HEK293 (cell line): Measurements from ENCODE around the gene ZBP1.

Experiments
- CTCF ChIA-PET: fragments of 350-600 bp; formaldehyde crosslinking; extraction: SDS; loops from one replicate; lab custom pipeline; 2021; ENCODE audit warnings: antibody characterized with exemption; lab: Yijun Ruan, JAX
- POLR2A ChIA-PET: fragments of 300-600 bp; formaldehyde crosslinking; extraction: SDS; loops from one replicate; lab custom pipeline; 2020; ENCODE audit warnings: antibody characterized with exemption, inconsistent platforms; lab: Yijun Ruan, JAX
- H3K27ac ChIP-seq: fragments of 200-500 bp; sonication (Bioruptor generic); 2 replicates; pipeline ENCODE4 v1.5.1; 2014; ENCODE audit warnings: low read depth, low read length, control low read depth, inconsistent platforms; ENCODE audit errors: extremely low read depth
- H3K36me3 ChIP-seq, 2 experiments: fragments of 200-500 bp in 1 of 2; sonication (Bioruptor generic) in 1 of 2; 1 replicate in 1 of 2; 2 replicates in 1 of 2; pipeline ENCODE4 v1.5.1; 2014 to 2017; ENCODE audit warnings: inconsistent platforms in 2 of 2, low read length in 2 of 2; ENCODE audit not compliant: control insufficient read depth in 2 of 2, insufficient read depth in 1 of 2
- H3K4me1 ChIP-seq: fragments of 200-500 bp; sonication (Bioruptor generic); 2 replicates; pipeline ENCODE4 v1.5.1; 2014; ENCODE audit warnings: mild to moderate bottlenecking, low read length, inconsistent platforms; ENCODE audit not compliant: control insufficient read depth, insufficient read depth
- H3K4me3 ChIP-seq: 2 replicates; pipeline ENCODE4 v1.5.1; 2011; ENCODE audit warnings: low read depth, mild to moderate bottlenecking, control low read depth, low read length, moderate library complexity
- H3K9me3 ChIP-seq: fragments of 200-500 bp; sonication (Bioruptor generic); 2 replicates; pipeline ENCODE4 v1.5.1; 2014; ENCODE audit warnings: low read depth, low read length, inconsistent platforms; ENCODE audit not compliant: control insufficient read depth, insufficient read depth
- KLF9 ChIP-seq: fragments of 450-650 bp; formaldehyde crosslinking; IDR thresholded peaks from 2 replicates; pipeline ENCODE4 v1.5.1; 2016; ENCODE audit warnings: missing biosample characterization, missing genetic modification characterization, low read depth
- MYNN ChIP-seq: fragments of 450-650 bp; formaldehyde crosslinking; IDR thresholded peaks from 2 replicates; pipeline ENCODE4 v1.5.1; 2016; ENCODE audit warnings: missing biosample characterization, missing genetic modification characterization, borderline replicate concordance
- RBAK ChIP-seq: fragments of 450-650 bp; formaldehyde crosslinking; IDR thresholded peaks from 2 replicates; pipeline ENCODE4 v1.5.1; 2016; ENCODE audit warnings: missing biosample characterization, missing genetic modification characterization
- REPIN1 ChIP-seq: fragments of 450-650 bp; formaldehyde crosslinking; IDR thresholded peaks from 2 replicates; pipeline ENCODE4 v1.5.1; 2017; ENCODE audit warnings: missing biosample characterization, missing genetic modification characterization, low read depth
- REST ChIP-seq: fragments of 450-650 bp; formaldehyde crosslinking; IDR thresholded peaks from 2 replicates; pipeline ENCODE4 v1.5.1; 2016; ENCODE audit warnings: missing biosample characterization, missing genetic modification characterization
- SP2 ChIP-seq: fragments of 450-650 bp; formaldehyde crosslinking; IDR thresholded peaks from 2 replicates; pipeline ENCODE4 v1.5.1; 2016; ENCODE audit warnings: missing biosample characterization, missing genetic modification characterization
- ZBTB21 ChIP-seq: fragments of 450-650 bp; formaldehyde crosslinking; IDR thresholded peaks from 2 replicates; pipeline ENCODE4 v1.5.1; 2017; ENCODE audit warnings: missing biosample characterization, missing genetic modification characterization
- ZNF146 ChIP-seq: fragments of 450-650 bp; formaldehyde crosslinking; IDR thresholded peaks from 2 replicates; pipeline ENCODE4 v1.5.1; 2016; ENCODE audit warnings: missing biosample characterization, missing genetic modification characterization
- ZNF214 ChIP-seq: fragments of 450-650 bp; formaldehyde crosslinking; IDR thresholded peaks from 2 replicates; pipeline ENCODE4 v1.5.1; 2017; ENCODE audit warnings: missing biosample characterization, mild to moderate bottlenecking, missing genetic modification characterization, borderline replicate concordance
- ZNF311 ChIP-seq: fragments of 450-650 bp; formaldehyde crosslinking; IDR thresholded peaks from 2 replicates; pipeline ENCODE4 v1.5.1; 2017; ENCODE audit warnings: missing biosample characterization, missing genetic modification characterization, borderline replicate concordance
- ZNF354C ChIP-seq: fragments of 450-650 bp; formaldehyde crosslinking; IDR thresholded peaks from 2 replicates; pipeline ENCODE4 v1.5.1; 2016; ENCODE audit warnings: missing biosample characterization, missing genetic modification characterization, low read depth, borderline replicate concordance
- ZNF37A ChIP-seq: fragments of 450-650 bp; IDR thresholded peaks from 2 replicates; pipeline ENCODE4 v1.5.1; 2018; ENCODE audit warnings: missing biosample characterization, missing genetic modification characterization
- ZNF530 ChIP-seq: fragments of 450-650 bp; formaldehyde crosslinking; IDR thresholded peaks from 2 replicates; pipeline ENCODE4 v1.5.1; 2016; ENCODE audit warnings: low read depth, missing biosample characterization, missing genetic modification characterization
- ZNF561 ChIP-seq: fragments of 450-650 bp; IDR thresholded peaks from 2 replicates; pipeline ENCODE4 v1.5.1; 2018; ENCODE audit warnings: missing biosample characterization, missing genetic modification characterization, borderline replicate concordance
- ZNF623 ChIP-seq: fragments of 450-650 bp; formaldehyde crosslinking; IDR thresholded peaks from 2 replicates; pipeline ENCODE4 v1.5.1; 2016; ENCODE audit warnings: missing biosample characterization, missing genetic modification characterization
- ZNF707 ChIP-seq: fragments of 450-650 bp; formaldehyde crosslinking; IDR thresholded peaks from 2 replicates; pipeline ENCODE4 v1.5.1; 2016; ENCODE audit warnings: missing biosample characterization, missing genetic modification characterization
- TF ChIP-seq, protein P1 (sequence below): fragments of 450-650 bp; formaldehyde crosslinking; IDR thresholded peaks from 2 replicates; pipeline ENCODE4 v1.5.1; 2016; ENCODE audit warnings: missing biosample characterization, missing genetic modification characterization, borderline replicate concordance
- TF ChIP-seq, protein P2 (sequence below): fragments of 450-650 bp; formaldehyde crosslinking; IDR thresholded peaks from 2 replicates; pipeline ENCODE4 v1.5.1; 2016; ENCODE audit warnings: missing biosample characterization, missing genetic modification characterization
- TF ChIP-seq, protein P3 (sequence below): fragments of 450-650 bp; formaldehyde crosslinking; IDR thresholded peaks from 2 replicates; pipeline ENCODE4 v1.5.1; 2016; ENCODE audit warnings: missing biosample characterization, missing genetic modification characterization
- TF ChIP-seq, protein P4 (sequence below): fragments of 450-650 bp; formaldehyde crosslinking; IDR thresholded peaks from 2 replicates; pipeline ENCODE4 v1.5.1; 2016; ENCODE audit warnings: missing biosample characterization, missing genetic modification characterization

Gene ZBP1

GRCh38 chr20:57609842-57610167 lies 10.4 kb downstream of the ZBP1 start:
- CTCF ChIA-PET: interaction anchor here (0.7 kb wide), 1 partner anchor 389 kb away, joined by 3 read pairs; no protein-coding TSS in a partner anchor
- Histone ChIP-seq H3K36me3 (no peaks in the 10 kb centered on the region), H3K9me3 (no peaks in the 10 kb centered on the region), H3K27ac (no peak overlapping the region), H3K4me1 (no peaks in the 10 kb centered on the region), H3K4me3 (no peak overlapping the region)
- TF ChIP-seq REPIN1 (tag by site-specific recombination): no peak
- TF ChIP-seq REST (tag by site-specific recombination): no peak
- no peak for TF ChIP-seq MYNN
- TF ChIP-seq ZNF37A (tag by site-specific recombination): no peak
- no peak for TF ChIP-seq RBAK (tag by site-specific recombination)
- TF ChIP-seq, protein P1, sequence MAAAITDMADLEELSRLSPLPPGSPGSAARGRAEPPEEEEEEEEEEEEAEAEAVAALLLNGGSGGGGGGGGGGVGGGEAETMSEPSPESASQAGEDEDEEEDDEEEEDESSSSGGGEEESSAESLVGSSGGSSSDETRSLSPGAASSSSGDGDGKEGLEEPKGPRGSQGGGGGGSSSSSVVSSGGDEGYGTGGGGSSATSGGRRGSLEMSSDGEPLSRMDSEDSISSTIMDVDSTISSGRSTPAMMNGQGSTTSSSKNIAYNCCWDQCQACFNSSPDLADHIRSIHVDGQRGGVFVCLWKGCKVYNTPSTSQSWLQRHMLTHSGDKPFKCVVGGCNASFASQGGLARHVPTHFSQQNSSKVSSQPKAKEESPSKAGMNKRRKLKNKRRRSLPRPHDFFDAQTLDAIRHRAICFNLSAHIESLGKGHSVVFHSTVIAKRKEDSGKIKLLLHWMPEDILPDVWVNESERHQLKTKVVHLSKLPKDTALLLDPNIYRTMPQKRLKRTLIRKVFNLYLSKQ (tag by site-specific recombination): no peak
- no peak for TF ChIP-seq ZNF146 (tag by site-specific recombination)
- no peak for TF ChIP-seq ZNF530
- TF ChIP-seq, protein P2, sequence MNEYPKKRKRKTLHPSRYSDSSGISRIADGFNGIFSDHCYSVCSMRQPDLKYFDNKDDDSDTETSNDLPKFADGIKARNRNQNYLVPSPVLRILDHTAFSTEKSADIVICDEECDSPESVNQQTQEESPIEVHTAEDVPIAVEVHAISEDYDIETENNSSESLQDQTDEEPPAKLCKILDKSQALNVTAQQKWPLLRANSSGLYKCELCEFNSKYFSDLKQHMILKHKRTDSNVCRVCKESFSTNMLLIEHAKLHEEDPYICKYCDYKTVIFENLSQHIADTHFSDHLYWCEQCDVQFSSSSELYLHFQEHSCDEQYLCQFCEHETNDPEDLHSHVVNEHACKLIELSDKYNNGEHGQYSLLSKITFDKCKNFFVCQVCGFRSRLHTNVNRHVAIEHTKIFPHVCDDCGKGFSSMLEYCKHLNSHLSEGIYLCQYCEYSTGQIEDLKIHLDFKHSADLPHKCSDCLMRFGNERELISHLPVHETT (tag by site-specific recombination): no peak
- TF ChIP-seq, protein P3, sequence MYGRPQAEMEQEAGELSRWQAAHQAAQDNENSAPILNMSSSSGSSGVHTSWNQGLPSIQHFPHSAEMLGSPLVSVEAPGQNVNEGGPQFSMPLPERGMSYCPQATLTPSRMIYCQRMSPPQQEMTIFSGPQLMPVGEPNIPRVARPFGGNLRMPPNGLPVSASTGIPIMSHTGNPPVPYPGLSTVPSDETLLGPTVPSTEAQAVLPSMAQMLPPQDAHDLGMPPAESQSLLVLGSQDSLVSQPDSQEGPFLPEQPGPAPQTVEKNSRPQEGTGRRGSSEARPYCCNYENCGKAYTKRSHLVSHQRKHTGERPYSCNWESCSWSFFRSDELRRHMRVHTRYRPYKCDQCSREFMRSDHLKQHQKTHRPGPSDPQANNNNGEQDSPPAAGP (tag by site-specific recombination): no peak
- POLR2A ChIA-PET: no interaction called here

DNA sequence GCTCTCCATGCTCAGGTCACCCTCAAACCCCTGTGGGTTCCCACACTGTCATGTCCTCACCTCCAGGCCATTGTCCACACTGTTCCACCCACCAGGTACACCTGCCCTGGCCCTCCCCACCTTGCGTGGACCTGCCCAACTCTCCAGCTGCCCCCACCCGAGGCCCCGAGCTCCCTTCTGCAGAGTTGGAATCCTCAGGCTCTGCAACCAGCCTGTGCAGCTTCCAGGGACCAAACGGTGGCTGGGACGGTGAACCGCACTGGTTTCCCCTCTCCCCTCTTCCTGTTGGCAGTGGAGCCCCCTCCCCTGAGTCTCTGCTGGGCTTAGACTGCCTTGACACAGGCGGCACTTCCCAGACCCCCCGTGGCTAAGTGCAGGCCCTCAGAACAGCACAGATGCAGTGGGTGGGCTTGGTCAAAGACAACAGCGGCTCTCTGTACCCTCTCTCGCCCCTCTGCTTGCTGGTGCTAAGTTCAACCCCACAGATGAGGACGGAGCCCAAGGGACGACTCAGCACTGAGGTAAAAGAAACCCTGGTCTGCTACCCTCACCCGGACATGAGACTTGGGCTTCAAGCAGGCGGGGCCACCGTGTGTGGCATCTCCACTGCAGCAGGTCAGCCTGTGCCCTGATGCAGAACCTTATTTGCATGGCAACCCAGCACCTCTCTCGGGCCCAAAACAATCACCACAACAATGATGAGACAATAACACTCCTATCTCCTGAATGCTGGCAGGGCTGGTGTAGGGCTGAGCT lies 11.0 kb downstream of the ZBP1 start:
- Histone ChIP-seq H3K4me1 (no peaks in the 10 kb centered on the region), H3K4me3 (no peak overlapping the region), H3K9me3 (no peaks in the 10 kb centered on the region), H3K36me3 (no peaks in the 10 kb centered on the region), H3K27ac (no peak overlapping the region)
- POLR2A ChIA-PET: no interaction called here
- CTCF ChIA-PET: interaction anchor here (0.6 to 0.7 kb wide), 2 partner anchors 96 to 389 kb away, joined by 3 read pairs; no protein-coding TSS in a partner anchor
- TF ChIP-seq ZBTB21 (tag by site-specific recombination) (no peak), ZNF561 (tag by site-specific recombination) (no peak), SP2 (tag by site-specific recombination) (no peak), KLF9 (tag by site-specific recombination) (no peak), ZNF354C (tag by site-specific recombination) (no peak), ZNF214 (tag by site-specific recombination) (no peak), ZNF707 (tag by site-specific recombination) (no peak), ZNF311 (tag by site-specific recombination) (no peak), ZNF623 (tag by site-specific recombination) (no peak)
- TF ChIP-seq, protein P4, sequence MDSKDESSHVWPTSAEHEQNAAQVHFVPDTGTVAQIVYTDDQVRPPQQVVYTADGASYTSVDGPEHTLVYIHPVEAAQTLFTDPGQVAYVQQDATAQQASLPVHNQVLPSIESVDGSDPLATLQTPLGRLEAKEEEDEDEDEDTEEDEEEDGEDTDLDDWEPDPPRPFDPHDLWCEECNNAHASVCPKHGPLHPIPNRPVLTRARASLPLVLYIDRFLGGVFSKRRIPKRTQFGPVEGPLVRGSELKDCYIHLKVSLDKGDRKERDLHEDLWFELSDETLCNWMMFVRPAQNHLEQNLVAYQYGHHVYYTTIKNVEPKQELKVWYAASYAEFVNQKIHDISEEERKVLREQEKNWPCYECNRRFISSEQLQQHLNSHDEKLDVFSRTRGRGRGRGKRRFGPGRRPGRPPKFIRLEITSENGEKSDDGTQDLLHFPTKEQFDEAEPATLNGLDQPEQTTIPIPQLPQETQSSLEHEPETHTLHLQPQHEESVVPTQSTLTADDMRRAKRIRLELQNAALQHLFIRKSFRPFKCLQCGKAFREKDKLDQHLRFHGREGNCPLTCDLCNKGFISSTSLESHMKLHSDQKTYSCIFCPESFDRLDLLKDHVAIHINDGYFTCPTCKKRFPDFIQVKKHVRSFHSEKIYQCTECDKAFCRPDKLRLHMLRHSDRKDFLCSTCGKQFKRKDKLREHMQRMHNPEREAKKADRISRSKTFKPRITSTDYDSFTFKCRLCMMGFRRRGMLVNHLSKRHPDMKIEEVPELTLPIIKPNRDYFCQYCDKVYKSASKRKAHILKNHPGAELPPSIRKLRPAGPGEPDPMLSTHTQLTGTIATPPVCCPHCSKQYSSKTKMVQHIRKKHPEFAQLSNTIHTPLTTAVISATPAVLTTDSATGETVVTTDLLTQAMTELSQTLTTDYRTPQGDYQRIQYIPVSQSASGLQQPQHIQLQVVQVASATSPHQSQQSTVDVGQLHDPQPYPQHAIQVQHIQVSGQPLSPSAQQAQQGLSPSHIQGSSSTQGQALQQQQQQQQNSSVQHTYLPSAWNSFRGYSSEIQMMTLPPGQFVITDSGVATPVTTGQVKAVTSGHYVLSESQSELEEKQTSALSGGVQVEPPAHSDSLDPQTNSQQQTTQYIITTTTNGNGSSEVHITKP (tag by site-specific recombination): no peak
